Ovary (tissue), 9 donors: ENCODE measurements around the gene COX4I1. TPM values are rescaled to one million over a fixed set of nuclear protein-coding genes. Genes with fewer than 3 reads are reported as not detected.

ENCODE experiments used
- DNase-seq, 5 donors: peaks; one replicate each; pipeline ENCODE4 v3.0.0-alpha.2; 2019 to 2020
- H3K27ac ChIP-seq, 2 donors: fragments of 200-600 bp; one replicate each; pipeline versions ENCODE4 v1.5.1 to v1.8.0; 2019 to 2022
- H3K27me3 ChIP-seq: fragments of 200-600 bp; one replicate; pipeline ENCODE4 v1.8.0; 2022
- H3K36me3 ChIP-seq: fragments of 200-600 bp; sonication (generic); one replicate; pipeline ENCODE4 v1.5.1; 2019
- H3K4me1 ChIP-seq: one replicate; pipeline ENCODE4 v1.8.1; 2013; ENCODE audit warnings: mild to moderate bottlenecking, moderate library complexity; ENCODE audit not compliant: insufficient read depth
- H3K4me3 ChIP-seq: fragments of 200-600 bp; sonication (generic); one replicate; pipeline ENCODE4 v1.5.1; 2017
- H3K9me3 ChIP-seq, 2 donors: fragments of 200-600 bp in 1 of 2; sonication (generic) in 1 of 2; one replicate each; pipeline versions ENCODE4 v1.5.1 to v1.8.1; 2013 to 2019; ENCODE audit warnings: mild to moderate bottlenecking in 1 of 2, moderate library complexity in 1 of 2
- CTCF ChIP-seq, 3 donors: fragments of 450-650 bp in 2 of 3; fragments of 200-600 bp in 1 of 3; IDR thresholded peaks; one replicate each; pipeline versions ENCODE4 v1.5.1 to v1.8.0; 2016 to 2022; ENCODE audit warnings: antibody characterized with exemption in 3 of 3, mild to moderate bottlenecking in 1 of 3
- EP300 ChIP-seq: sonication (generic); formaldehyde crosslinking; IDR thresholded peaks from one replicate; pipeline ENCODE4 v1.6.1; 2017; ENCODE audit warnings: antibody characterized with exemption
- POLR2A ChIP-seq: fragments of 450-650 bp; IDR thresholded peaks from one replicate; pipeline ENCODE4 v1.6.1; 2017; ENCODE audit warnings: antibody characterized with exemption, mild to moderate bottlenecking, moderate library complexity
- WGBS, 3 donors: extraction: QIAGEN DNeasy Blood & Tissue Kit in 1 of 3; methylation state at CpG; one replicate each; pipeline versions ENCODE4 v1.1.5 to v1.1.7; 2013 to 2017; 5-methylcytosine and 5-hydroxymethylcytosine counted together
- intact Hi-C, 4 donors: fragments of 100-400 bp; cut with DNase I; formaldehyde crosslinking; loops; one replicate each; pipeline versions ENCODE4 v1.11.0 to v1.15.1; 2022 to 2023
- polyA plus RNA-seq, 2 donors: library from polyadenylated mRNA; stranded (reverse); fragments of 200-250 nt in 1 of 2; fragments of 350-450 nt in 1 of 2; fragmentation: Illumina TruSeq in 1 of 2; extraction: RNeasy Lipid Tissue Mini Kit (QIAGEN cat#74804) in 1 of 2; gene quantifications; one replicate each; pipeline ENCODE4 v1.2.3, GENCODE V29; 2013 to 2014
- total RNA-seq, 7 donors: library from RNA; depleted of rRNA in 2 of 7; stranded (reverse); fragments of >200 nt in 2 of 7; fragmentation: NEBNext Ultra II Directional in 3 of 7; extraction: Animal tissue kit (Norgen Biotek cat#: 25700) in 3 of 7; gene quantifications; one replicate each; pipeline versions ENCODE4 v1.1.0 to v1.2.4, GENCODE V29; 2016 to 2023
- donor health status: DM: no; HTN: no; CAD: no; lungs with moderate emphysema.
- donor health status: DM: no; HTN: no; CAD: no.
- donor health status: Bipolar disorder and iron deficiency.
- donor health status: DM: yes; HTN: yes; CAD: no.
- donor health status: DM: no; HTN: no; CAD: no.
- donor health status: DM: yes; HTN: yes; CAD: no.

Gene COX4I1
- total and polyA plus RNA-seq, 9 donors, result 378 to 750 (median 471) TPM

GRCh38 chr16:85840801-85841200 lies 41.3 kb downstream of the COX4I1 start:
- Histone ChIP-seq H3K4me1 (peaks cover 3% of the 10 kb centered on the region), H3K4me3 (no peak overlapping the region), H3K27ac (no peak overlapping the region), H3K36me3 (no peaks in the 10 kb centered on the region), H3K27me3 (no peaks in the 10 kb centered on the region), H3K9me3 (no peaks in the 10 kb centered on the region)
- TF ChIP-seq CTCF (IDR thresholded peaks at IDR 0.05) (no peak), POLR2A (no peak), EP300 (no peak)
- intact Hi-C loops, result no loop called here
- DNase-seq, result no peak
- WGBS, 3 donors, result 92 to 95% (median 93%) methylated on average over 10 of the region's 10 CpGs

GRCh38 chr16:85842435-85842834 lies 42.9 kb downstream of the COX4I1 start:
- Histone ChIP-seq H3K36me3 (no peaks in the 10 kb centered on the region), H3K27me3 (no peaks in the 10 kb centered on the region), H3K27ac (no peak overlapping the region), H3K9me3 (no peaks in the 10 kb centered on the region), H3K4me1 (peaks cover 3% of the 10 kb centered on the region), H3K4me3 (no peak overlapping the region)
- no peak for TF ChIP-seq CTCF (IDR thresholded peaks at IDR 0.05)
- TF ChIP-seq POLR2A, result no peak
- no peak for TF ChIP-seq EP300
- intact Hi-C loops, result no loop called here
- WGBS, 3 donors, result 92 to 95% (median 94%) methylated on average over 9 of the region's 9 CpGs
- DNase-seq, result no peak

GRCh38 chr16:85842848-85843247 lies 43.4 kb downstream of the COX4I1 start:
- Histone ChIP-seq H3K27ac (no peak overlapping the region), H3K4me3 (no peak overlapping the region), H3K4me1 (peaks cover 3% of the 10 kb centered on the region), H3K36me3 (no peaks in the 10 kb centered on the region), H3K9me3 (no peaks in the 10 kb centered on the region), H3K27me3 (no peaks in the 10 kb centered on the region)
- no peak for DNase-seq
- intact Hi-C loops, result no loop called here
- WGBS, 3 donors, result 93 to 96% (median 95%) methylated on average over 9 of the region's 9 CpGs
- TF ChIP-seq CTCF (IDR thresholded peaks at IDR 0.05), result no peak

GRCh38 chr16:85843471-85844168 lies 44.1 kb downstream of the COX4I1 start:
- Histone ChIP-seq H3K4me1 (peaks cover 3% of the 10 kb centered on the region), H3K36me3 (no peaks in the 10 kb centered on the region), H3K27me3 (no peaks in the 10 kb centered on the region), H3K9me3 (no peaks in the 10 kb centered on the region), H3K4me3 (no peak overlapping the region), H3K27ac (no peak overlapping the region)
- no peak for DNase-seq
- intact Hi-C loops, result no loop called here
- WGBS, 3 donors, result 90 to 94% (median 92%) methylated on average over 11 of the region's 11 CpGs
- no peak for TF ChIP-seq EP300
- TF ChIP-seq POLR2A, result no peak
- no peak for TF ChIP-seq CTCF (IDR thresholded peaks at IDR 0.05)
